Panc1 (cell line): ENCODE measurements around the gene KRT16.

Source experiments
- TF ChIP-seq, protein P1 (sequence below), 2 experiments: IDR thresholded peaks; 2 replicates each; pipeline ENCODE4 v1.6.1; 2011 to 2012; ENCODE audit warnings: low read depth in 2 of 2, control low read depth in 1 of 2, low read length in 1 of 2, mild to moderate bottlenecking in 1 of 2, moderate library complexity in 1 of 2; ENCODE audit not compliant: insufficient read depth in 1 of 2
- TF ChIP-seq, protein P2 (sequence below): fragments of 450-650 bp; IDR thresholded peaks from 2 replicates; pipeline ENCODE4 v1.5.1; 2017; ENCODE audit warnings: mild to moderate bottlenecking

DNA sequence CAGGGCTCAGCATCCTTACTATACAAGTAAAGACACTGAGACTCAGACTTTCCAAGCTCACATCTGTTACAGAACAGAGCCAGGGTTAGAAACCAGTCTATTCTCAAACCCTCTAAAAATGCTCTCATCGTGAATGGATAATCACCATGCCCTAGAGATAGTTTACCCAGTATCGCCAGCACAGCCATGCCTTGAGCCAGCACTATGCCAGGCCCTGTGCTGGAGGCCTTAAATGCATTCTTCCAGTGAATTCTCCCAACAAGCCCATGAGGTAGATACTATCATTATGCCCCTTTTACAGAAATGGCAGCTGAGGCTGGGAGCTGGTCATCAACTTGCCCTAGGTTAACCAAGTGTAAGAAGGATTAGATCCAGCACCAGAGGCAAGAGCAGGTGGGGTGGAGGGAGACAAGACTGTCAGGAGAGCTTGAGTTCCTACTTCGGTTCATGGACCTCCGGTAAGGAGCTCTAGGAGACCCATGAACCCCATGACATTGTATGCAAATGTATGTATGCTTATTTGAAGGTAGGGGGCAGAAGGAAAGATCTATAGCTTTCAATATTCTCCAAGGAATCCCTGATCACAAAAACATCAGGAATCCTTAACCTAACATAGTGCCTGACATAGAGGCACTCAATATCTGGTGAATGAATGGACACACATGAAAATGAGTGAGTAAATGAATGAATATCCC is 31.1 kb downstream of the KRT16 start:
- TF ChIP-seq, protein P1, sequence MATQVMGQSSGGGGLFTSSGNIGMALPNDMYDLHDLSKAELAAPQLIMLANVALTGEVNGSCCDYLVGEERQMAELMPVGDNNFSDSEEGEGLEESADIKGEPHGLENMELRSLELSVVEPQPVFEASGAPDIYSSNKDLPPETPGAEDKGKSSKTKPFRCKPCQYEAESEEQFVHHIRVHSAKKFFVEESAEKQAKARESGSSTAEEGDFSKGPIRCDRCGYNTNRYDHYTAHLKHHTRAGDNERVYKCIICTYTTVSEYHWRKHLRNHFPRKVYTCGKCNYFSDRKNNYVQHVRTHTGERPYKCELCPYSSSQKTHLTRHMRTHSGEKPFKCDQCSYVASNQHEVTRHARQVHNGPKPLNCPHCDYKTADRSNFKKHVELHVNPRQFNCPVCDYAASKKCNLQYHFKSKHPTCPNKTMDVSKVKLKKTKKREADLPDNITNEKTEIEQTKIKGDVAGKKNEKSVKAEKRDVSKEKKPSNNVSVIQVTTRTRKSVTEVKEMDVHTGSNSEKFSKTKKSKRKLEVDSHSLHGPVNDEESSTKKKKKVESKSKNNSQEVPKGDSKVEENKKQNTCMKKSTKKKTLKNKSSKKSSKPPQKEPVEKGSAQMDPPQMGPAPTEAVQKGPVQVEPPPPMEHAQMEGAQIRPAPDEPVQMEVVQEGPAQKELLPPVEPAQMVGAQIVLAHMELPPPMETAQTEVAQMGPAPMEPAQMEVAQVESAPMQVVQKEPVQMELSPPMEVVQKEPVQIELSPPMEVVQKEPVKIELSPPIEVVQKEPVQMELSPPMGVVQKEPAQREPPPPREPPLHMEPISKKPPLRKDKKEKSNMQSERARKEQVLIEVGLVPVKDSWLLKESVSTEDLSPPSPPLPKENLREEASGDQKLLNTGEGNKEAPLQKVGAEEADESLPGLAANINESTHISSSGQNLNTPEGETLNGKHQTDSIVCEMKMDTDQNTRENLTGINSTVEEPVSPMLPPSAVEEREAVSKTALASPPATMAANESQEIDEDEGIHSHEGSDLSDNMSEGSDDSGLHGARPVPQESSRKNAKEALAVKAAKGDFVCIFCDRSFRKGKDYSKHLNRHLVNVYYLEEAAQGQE (IDR thresholded peaks at IDR 0.05; ENCODE audit: insufficient read depth in 1 of 2, low read depth in 2 of 2, low read length in 1 of 2): no peak
- TF ChIP-seq, protein P2, sequence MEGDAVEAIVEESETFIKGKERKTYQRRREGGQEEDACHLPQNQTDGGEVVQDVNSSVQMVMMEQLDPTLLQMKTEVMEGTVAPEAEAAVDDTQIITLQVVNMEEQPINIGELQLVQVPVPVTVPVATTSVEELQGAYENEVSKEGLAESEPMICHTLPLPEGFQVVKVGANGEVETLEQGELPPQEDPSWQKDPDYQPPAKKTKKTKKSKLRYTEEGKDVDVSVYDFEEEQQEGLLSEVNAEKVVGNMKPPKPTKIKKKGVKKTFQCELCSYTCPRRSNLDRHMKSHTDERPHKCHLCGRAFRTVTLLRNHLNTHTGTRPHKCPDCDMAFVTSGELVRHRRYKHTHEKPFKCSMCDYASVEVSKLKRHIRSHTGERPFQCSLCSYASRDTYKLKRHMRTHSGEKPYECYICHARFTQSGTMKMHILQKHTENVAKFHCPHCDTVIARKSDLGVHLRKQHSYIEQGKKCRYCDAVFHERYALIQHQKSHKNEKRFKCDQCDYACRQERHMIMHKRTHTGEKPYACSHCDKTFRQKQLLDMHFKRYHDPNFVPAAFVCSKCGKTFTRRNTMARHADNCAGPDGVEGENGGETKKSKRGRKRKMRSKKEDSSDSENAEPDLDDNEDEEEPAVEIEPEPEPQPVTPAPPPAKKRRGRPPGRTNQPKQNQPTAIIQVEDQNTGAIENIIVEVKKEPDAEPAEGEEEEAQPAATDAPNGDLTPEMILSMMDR: no peak
